Peyer's patch (tissue), 4 donors: ENCODE results near the gene PITPNM2. TPM values are rescaled to one million over a fixed set of nuclear protein-coding genes. Genes with fewer than 3 reads are reported as not detected.

Experiments used
- DNase-seq, 3 donors: peaks; one replicate each; pipeline ENCODE4 v3.0.0-alpha.2; 2017 to 2019
- H3K27ac ChIP-seq, 4 donors: fragments of 200-600 bp; sonication (generic); one replicate each; pipeline ENCODE4 v1.5.1; 2016 to 2019
- H3K27me3 ChIP-seq, 2 donors: fragments of 200-600 bp; sonication (generic); one replicate each; pipeline ENCODE4 v1.5.1; 2019
- H3K36me3 ChIP-seq, 3 donors: fragments of 200-600 bp; sonication (generic); one replicate each; pipeline ENCODE4 v1.5.1; 2016 to 2019
- H3K4me1 ChIP-seq, 4 donors: fragments of 200-600 bp; sonication (generic); one replicate each; pipeline ENCODE4 v1.5.1; 2016 to 2019
- H3K4me3 ChIP-seq, 4 donors: fragments of 200-600 bp; sonication (generic); 1 replicate in 3 of 4; 2 replicates in 1 of 4; pipeline ENCODE4 v1.5.1; 2016 to 2019; ENCODE audit warnings: mild to moderate bottlenecking in 1 of 4
- H3K9me3 ChIP-seq, 4 donors: fragments of 200-600 bp; sonication (generic); one replicate each; pipeline ENCODE4 v1.5.1; 2016 to 2019; ENCODE audit warnings: mild to moderate bottlenecking in 1 of 4
- POLR2A ChIP-seq, 2 donors: fragments of 450-650 bp; IDR thresholded peaks; one replicate each; pipeline ENCODE4 v1.5.1; 2017; ENCODE audit warnings: antibody characterized with exemption in 2 of 2, mild to moderate bottlenecking in 2 of 2, moderate library complexity in 2 of 2
- total RNA-seq, 4 donors: library from RNA; depleted of rRNA; stranded (reverse); fragments of >200 nt; gene quantifications; one replicate each; pipeline ENCODE4 v1.1.0, GENCODE V29; 2016
- TF ChIP-seq, protein P1 (sequence below), 6 experiments: fragments of 450-650 bp in 4 of 6; fragments of 200-600 bp in 2 of 6; sonication (generic) in 1 of 6; IDR thresholded peaks; one replicate each; pipeline ENCODE4 v1.5.1; 2017 to 2019; ENCODE audit warnings: antibody characterized with exemption in 6 of 6, mild to moderate bottlenecking in 3 of 6, moderate library complexity in 1 of 6

The PITPNM2 gene
- total RNA-seq = 10 to 100 TPM; 12.3 to 37.0 (median 23.6) TPM

DNA sequence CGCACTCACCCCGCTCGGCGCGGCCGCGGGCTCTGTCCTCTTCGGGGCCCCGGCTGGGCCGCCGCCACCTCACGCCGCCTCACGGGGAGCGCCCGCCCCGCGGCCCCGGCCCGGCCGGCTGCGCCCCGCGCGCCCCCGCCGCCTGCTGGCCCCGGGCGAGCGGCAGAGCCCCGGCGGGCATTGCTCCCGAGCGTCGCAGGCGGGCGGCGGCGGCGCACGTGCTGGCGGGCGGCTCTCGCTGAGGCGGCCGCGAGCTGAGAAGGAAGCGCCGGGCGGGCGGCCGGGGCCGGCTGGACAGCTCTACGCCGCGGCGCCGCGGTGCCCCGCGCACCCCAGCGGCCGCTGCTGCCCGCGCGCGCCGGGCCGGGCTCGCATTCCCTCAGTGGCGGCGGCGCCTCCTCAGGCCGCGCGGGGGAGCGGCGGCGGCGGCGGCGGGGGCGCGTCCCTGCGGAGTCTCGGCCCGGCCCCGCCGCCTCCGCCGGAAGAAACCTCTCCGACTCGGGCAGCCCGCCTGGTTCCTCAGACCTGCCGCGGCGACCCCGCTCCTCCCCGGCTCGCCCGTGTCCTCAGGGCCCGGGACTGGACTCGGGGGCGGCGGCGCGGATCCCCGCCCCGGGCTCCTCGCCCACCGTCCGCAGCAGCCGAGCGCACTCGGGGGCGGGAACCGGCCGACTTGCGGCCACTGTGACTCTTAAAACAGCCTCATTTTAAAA, at the start of gene PITPNM2:
PITPNM2 (minus strand) TSS at position 347 of the 713 bp plus-strand sequence. CDS start 116,500 bp downstream, outside the sequence.
- no peaks in the 10 kb centered on the region for H3K36me3 ChIP-seq
- no peaks in the 10 kb centered on the region for H3K27me3 ChIP-seq
- TF ChIP-seq, protein P1, sequence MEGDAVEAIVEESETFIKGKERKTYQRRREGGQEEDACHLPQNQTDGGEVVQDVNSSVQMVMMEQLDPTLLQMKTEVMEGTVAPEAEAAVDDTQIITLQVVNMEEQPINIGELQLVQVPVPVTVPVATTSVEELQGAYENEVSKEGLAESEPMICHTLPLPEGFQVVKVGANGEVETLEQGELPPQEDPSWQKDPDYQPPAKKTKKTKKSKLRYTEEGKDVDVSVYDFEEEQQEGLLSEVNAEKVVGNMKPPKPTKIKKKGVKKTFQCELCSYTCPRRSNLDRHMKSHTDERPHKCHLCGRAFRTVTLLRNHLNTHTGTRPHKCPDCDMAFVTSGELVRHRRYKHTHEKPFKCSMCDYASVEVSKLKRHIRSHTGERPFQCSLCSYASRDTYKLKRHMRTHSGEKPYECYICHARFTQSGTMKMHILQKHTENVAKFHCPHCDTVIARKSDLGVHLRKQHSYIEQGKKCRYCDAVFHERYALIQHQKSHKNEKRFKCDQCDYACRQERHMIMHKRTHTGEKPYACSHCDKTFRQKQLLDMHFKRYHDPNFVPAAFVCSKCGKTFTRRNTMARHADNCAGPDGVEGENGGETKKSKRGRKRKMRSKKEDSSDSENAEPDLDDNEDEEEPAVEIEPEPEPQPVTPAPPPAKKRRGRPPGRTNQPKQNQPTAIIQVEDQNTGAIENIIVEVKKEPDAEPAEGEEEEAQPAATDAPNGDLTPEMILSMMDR (IDR thresholded peaks at IDR 0.05) = peak in 5 of 6 experiments; percentile 5 to 74 (median 40)
- TF ChIP-seq POLR2A (IDR thresholded peaks at IDR 0.05) = no peak
- H3K4me1 ChIP-seq = peaks cover 0 to 45% (median 2%) of the 10 kb centered on the region in 4 donors
- peak within 1 kb of the TSS; percentile 78 to 88 (median 83) for H3K27ac ChIP-seq
- peak within 1 kb of the TSS; percentile 69 to 92 (median 76) for H3K4me3 ChIP-seq
- peak; percentile 53 to 83 (median 82) for DNase-seq
- H3K9me3 ChIP-seq = no peaks in the 10 kb centered on the region

DNA sequence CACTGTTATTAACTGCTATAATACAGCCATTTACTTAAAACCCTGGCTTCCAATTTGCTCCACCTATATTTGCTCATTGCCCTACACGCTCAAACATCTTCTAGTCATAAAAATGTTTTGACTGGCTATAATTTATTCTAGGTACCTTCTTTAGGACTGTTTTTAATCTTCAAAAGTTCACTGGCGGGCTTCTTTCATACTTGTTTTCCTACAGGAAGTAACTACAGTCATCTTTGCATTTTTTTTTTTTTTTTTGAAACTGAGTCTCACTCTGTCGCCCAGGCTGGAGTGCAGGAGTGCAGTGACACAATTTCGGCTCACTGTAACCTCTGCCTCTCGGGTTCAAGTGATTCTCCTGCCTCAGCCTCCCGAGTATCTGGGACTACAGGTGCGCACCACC, 49.5 kb upstream of the PITPNM2 start:
- TF ChIP-seq, protein P1 (IDR thresholded peaks at IDR 0.05) = no peak
- no peak for TF ChIP-seq POLR2A (IDR thresholded peaks at IDR 0.05)
- peak in 1 of 3 donors; percentile 8 for DNase-seq
- no peak overlapping the region for H3K27ac ChIP-seq
- H3K4me1 ChIP-seq = no peaks in the 10 kb centered on the region
- peaks cover 0 to 22% (median 0%) of the 10 kb centered on the region in 3 donors for H3K36me3 ChIP-seq
- no peaks in the 10 kb centered on the region for H3K27me3 ChIP-seq
- H3K4me3 ChIP-seq = no peak overlapping the region
- no peaks in the 10 kb centered on the region for H3K9me3 ChIP-seq

GRCh38 chr12:123199936-123200335, 49.0 kb upstream of the PITPNM2 start:
- DNase-seq = no peak
- no peak overlapping the region for H3K4me3 ChIP-seq
- no peaks in the 10 kb centered on the region for H3K27me3 ChIP-seq
- H3K27ac ChIP-seq = no peak overlapping the region
- H3K4me1 ChIP-seq = no peaks in the 10 kb centered on the region
- no peak for TF ChIP-seq POLR2A (IDR thresholded peaks at IDR 0.05)
- TF ChIP-seq, protein P1 (IDR thresholded peaks at IDR 0.05) = no peak
- peaks cover 0 to 23% (median 0%) of the 10 kb centered on the region in 3 donors for H3K36me3 ChIP-seq
- no peaks in the 10 kb centered on the region for H3K9me3 ChIP-seq

DNA sequence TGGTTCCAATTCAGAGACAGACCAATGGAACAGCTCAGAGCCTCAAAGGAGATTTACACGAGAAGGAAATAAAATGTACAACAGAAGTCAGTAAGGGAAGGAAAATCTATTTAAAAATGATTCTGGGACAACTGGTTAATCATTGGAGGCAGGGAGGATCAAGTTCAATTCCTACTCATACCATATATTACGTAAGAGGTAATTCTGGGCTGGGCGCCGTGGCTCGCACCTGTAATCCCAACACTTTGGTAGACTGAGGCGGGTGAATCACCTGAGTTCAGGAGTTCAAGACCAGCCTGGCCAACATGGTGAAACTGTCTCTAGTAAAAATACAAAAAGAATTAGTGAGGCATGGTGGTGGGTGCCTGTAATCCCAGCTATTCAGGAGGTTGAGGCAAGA, 36.7 kb upstream of the PITPNM2 start:
- TF ChIP-seq POLR2A (IDR thresholded peaks at IDR 0.05) = no peak
- TF ChIP-seq, protein P1 (IDR thresholded peaks at IDR 0.05) = no peak
- no peak for DNase-seq
- H3K36me3 ChIP-seq = peaks cover 0 to 34% (median 0%) of the 10 kb centered on the region in 3 donors

GRCh38 chr12:123180171-123180570, 29.3 kb upstream of the PITPNM2 start:
- Histone ChIP-seq H3K27me3 (no peaks in the 10 kb centered on the region), H3K4me1 (no peaks in the 10 kb centered on the region), H3K9me3 (no peaks in the 10 kb centered on the region), H3K36me3 (peaks cover 0 to 34% (median 0%) of the 10 kb centered on the region in 3 donors), H3K4me3 (no peak overlapping the region), H3K27ac (no peak overlapping the region)
- no peak for TF ChIP-seq POLR2A (IDR thresholded peaks at IDR 0.05)
- no peak for DNase-seq

More for the DNA sequence above, 36.7 kb upstream of the PITPNM2 start:
- Histone ChIP-seq H3K4me3 (no peak overlapping the region), H3K4me1 (no peaks in the 10 kb centered on the region), H3K27me3 (no peaks in the 10 kb centered on the region), H3K27ac (no peak overlapping the region), H3K9me3 (no peaks in the 10 kb centered on the region)

DNA sequence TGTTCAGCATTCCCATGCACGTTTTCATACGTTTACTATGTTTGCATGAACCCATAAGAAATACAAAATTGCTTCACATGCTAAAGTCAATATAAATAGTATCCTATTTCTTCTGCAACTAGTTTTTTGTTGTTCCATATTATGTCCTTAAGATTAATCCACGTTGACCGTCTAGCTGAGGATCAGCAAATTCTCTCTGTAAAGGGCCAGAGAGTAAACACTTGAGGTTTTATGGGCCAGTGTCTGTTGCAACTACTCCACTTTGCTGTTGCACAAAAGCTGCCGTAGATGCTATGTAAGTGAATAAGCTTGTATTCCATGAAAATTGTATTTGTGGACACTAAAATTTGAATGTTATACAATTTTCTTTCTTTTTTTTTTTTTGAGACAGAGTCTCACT, 21.1 kb upstream of the PITPNM2 start:
- no peak overlapping the region for H3K27ac ChIP-seq
- no peak overlapping the region for H3K4me3 ChIP-seq
- H3K9me3 ChIP-seq = no peaks in the 10 kb centered on the region
- peaks cover 0 to 26% (median 0%) of the 10 kb centered on the region in 3 donors for H3K36me3 ChIP-seq
- H3K4me1 ChIP-seq = no peaks in the 10 kb centered on the region
- no peaks in the 10 kb centered on the region for H3K27me3 ChIP-seq
- DNase-seq = no peak
- no peak for TF ChIP-seq POLR2A (IDR thresholded peaks at IDR 0.05)
- TF ChIP-seq, protein P1 (IDR thresholded peaks at IDR 0.05) = no peak
